Measurements from ENCODE around the gene TMED8.

TMED8 gene

GRCh38 chr14:77375973-77376770 lies 722 bp downstream of the TMED8 start:
- intact Hi-C loops (cut with DNase I; ENCODE audit: low total_unique reads) = loop anchor here (2.0 kb wide), 1 partner anchor 53 kb away; no protein-coding TSS in a partner anchor
- Histone ChIP-seq H3K36me3 (no peaks in the 10 kb centered on the region), H3K27ac (peak overlapping the region; percentile 80 to 87), H3K27me3 (no peaks in the 10 kb centered on the region), H3K4me3 (peak overlapping the region; percentile 71 to 89), H3K4me1 (peaks cover 0 to 15% (median 12%) of the 10 kb centered on the region in 4 donors), H3K9me3 (no peaks in the 10 kb centered on the region)
- DNase-seq = peak in 1 of 2 donors; percentile 21
- no peak for TF ChIP-seq CTCF (IDR thresholded peaks at IDR 0.05)

GRCh38 chr14:77375164-77375950 lies 1.5 kb downstream of the TMED8 start:
- TF ChIP-seq CTCF (IDR thresholded peaks at IDR 0.05) = no peak
- H3K9me3 ChIP-seq = no peaks in the 10 kb centered on the region
- DNase-seq = no peak
- H3K27ac ChIP-seq = no peak overlapping the region
- peak overlapping the region; percentile 71 to 89 for H3K4me3 ChIP-seq
- H3K4me1 ChIP-seq = peaks cover 0 to 15% (median 12%) of the 10 kb centered on the region in 4 donors
- no peaks in the 10 kb centered on the region for H3K36me3 ChIP-seq
- intact Hi-C loops (cut with DNase I; ENCODE audit: low total_unique reads) = no loop called here
- H3K27me3 ChIP-seq = no peaks in the 10 kb centered on the region

DNA sequence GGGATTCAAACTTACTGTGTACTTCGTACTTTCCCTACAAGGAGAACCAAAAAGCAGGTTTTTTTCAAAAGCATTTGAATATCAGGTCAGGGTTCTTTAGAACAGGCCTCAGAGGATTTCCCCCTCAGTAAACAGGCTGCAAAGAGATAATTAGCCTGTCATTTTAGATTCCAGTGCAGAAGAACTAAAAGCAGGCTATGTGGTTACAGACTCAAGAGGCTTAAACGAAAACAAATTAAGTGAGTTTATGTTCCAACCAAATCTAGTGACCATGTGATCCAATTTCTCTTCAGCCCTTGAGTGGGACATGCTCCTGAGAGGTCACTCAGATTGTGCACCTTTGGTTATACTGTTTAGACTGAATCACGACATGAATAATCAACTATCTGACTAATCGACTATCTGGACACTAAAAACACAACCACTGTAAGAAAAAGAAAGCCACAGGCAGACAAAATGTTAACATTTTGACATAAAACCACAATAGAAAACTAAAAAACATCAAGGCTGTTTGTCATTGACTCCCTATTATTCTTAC lies 4.5 kb downstream of the TMED8 start:
- Histone ChIP-seq H3K36me3 (no peaks in the 10 kb centered on the region), H3K27me3 (no peaks in the 10 kb centered on the region), H3K27ac (no peak overlapping the region), H3K4me3 (no peak overlapping the region), H3K9me3 (no peaks in the 10 kb centered on the region), H3K4me1 (peaks cover 0 to 12% (median 10%) of the 10 kb centered on the region in 4 donors)
- TF ChIP-seq CTCF (IDR thresholded peaks at IDR 0.05) = no peak
- no peak for DNase-seq
- intact Hi-C loops (cut with DNase I; ENCODE audit: low total_unique reads) = no loop called here

- no peak for TF ChIP-seq CTCF (IDR thresholded peaks at IDR 0.05)
- no peak for DNase-seq
- Histone ChIP-seq H3K4me1 (no peaks in the 10 kb centered on the region), H3K27me3 (no peaks in the 10 kb centered on the region), H3K27ac (no peak overlapping the region), H3K9me3 (no peaks in the 10 kb centered on the region), H3K36me3 (no peaks in the 10 kb centered on the region), H3K4me3 (no peak overlapping the region)
- intact Hi-C loops (cut with DNase I; ENCODE audit: low total_unique reads) = no loop called here
Measured at GRCh38 chr14:77369285-77369684, 7.6 kb downstream of the TMED8 start.

GRCh38 chr14:77364146-77364545 lies 12.7 kb downstream of the TMED8 start:
- H3K27me3 ChIP-seq = no peaks in the 10 kb centered on the region
- no peak for TF ChIP-seq CTCF (IDR thresholded peaks at IDR 0.05)
- no peak for DNase-seq
- no peak overlapping the region for H3K4me3 ChIP-seq
- intact Hi-C loops (cut with DNase I; ENCODE audit: low total_unique reads) = no loop called here
- H3K36me3 ChIP-seq = no peaks in the 10 kb centered on the region
- H3K9me3 ChIP-seq = no peaks in the 10 kb centered on the region
- no peak overlapping the region for H3K27ac ChIP-seq
- no peaks in the 10 kb centered on the region for H3K4me1 ChIP-seq
